Endothelial cell of hepatic sinusoid (primary cell): ENCODE data around the gene TBCD.

ENCODE experiments used
- in situ Hi-C: cut with HindIII; loops from 2 replicates; pipeline ENCODE4 v1.10.0; 2017; ENCODE audit warnings: low sequenced_read_pairs

TBCD gene

DNA sequence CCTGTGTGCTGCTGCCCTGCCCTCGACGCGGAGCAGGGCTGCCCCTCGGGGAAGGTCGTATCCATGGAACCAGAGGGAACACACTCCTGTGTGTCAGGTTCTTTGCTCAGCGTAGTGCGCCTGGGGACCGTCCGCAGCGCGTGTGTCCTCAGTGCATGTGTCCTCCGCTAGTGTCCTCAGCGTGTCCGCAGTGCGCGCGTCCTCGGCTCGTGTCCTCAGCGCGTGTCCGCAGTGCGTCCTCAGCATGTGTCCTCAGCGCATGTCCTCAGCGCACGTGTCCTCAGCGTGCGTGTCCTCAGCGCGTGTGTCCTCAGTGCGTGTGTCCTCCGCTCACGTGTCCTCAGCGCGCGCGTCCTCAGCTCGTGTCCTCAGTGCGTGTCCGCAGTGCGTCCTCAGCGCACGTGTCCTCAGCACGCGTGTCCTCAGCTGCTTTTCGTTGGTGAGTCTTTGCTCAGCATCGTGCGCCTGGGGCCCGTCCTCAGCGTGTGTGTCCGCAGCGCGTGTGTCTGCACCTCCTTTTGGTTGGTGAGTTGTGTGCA lies 147.2 kb downstream of the TBCD start:
- in situ Hi-C loops: no loop called here

DNA sequence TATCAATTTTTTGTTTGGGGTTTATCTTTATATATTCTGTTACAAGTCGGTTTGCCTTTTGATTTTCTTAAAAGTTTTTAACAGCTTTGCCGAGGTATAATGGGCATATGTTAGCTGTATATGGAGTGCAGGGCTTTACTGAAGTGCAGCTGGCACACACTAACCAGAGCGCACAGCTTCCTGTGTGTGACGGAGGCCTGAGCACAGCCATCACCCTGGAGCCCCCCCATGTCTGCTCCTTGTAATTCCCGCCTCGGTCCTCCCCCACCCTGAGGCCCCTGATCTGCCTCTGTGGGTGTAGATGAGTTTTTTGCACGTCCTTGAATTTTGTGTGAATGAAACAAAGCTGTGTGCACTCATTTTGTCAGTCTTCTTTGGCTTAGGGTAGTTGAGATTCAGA lies 148.1 kb downstream of the TBCD start:
- in situ Hi-C loops: no loop called here

DNA sequence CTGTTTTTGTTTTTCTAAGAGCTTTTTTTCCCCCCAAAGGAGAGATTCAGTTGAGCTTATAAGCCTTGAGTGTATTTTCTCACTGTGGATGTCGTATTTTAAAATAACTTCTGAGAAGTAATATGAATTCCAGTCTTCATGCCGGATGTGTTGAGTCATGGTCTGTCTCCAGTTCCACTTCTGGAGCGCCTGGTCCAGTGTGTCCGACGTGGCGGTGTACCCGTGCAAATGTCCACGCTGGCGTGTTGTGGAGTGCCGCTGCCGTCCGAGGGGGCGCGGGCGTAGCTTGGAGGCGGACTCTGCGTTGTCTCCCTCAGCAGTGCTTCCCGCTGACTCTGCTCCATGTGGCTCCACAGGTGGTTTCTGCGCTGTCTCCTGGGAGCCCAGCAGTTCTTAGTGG lies 148.9 kb downstream of the TBCD start:
- in situ Hi-C loops: no loop called here

DNA sequence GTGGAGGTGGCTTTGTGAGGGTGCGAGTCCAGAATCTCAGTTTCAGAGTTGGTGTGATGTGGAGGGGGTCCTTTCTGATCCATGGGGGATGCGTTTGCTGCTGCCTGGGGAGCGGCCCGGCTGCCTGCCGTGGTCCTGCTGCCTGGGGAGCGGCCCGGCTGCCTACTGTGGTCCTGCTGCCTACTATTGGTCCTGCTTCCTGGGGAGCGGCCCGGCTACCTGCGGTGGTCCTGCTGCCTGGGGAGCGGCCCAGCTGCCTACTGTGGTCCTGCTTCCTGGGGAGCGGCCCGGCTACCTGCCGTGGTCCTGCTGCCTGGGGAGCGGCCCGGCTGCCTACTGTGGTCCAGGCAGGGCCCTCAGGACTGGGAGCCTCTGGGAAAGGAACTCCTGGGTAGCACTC lies 149.5 kb downstream of the TBCD start:
- in situ Hi-C loops: no loop called here

DNA sequence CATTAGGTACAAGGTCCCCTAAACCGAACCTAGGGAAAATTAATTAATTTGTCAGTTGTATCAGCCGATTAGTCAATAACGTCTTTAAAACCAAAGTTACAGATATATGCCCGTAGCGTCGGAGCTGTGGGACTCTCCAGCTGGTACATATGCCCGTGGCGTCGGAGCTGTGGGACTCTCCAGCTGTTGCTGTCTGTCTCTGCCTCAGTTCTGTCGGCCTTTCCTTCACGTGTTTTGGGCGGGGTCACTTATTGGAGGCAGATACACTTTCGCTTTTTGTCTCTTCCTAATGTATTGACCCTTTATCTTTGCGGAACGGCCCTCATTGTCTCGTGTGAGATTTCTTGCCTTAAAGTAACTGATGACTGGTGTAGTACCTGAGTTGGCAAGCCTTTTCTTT lies 150.0 kb downstream of the TBCD start:
- in situ Hi-C loops: no loop called here

DNA sequence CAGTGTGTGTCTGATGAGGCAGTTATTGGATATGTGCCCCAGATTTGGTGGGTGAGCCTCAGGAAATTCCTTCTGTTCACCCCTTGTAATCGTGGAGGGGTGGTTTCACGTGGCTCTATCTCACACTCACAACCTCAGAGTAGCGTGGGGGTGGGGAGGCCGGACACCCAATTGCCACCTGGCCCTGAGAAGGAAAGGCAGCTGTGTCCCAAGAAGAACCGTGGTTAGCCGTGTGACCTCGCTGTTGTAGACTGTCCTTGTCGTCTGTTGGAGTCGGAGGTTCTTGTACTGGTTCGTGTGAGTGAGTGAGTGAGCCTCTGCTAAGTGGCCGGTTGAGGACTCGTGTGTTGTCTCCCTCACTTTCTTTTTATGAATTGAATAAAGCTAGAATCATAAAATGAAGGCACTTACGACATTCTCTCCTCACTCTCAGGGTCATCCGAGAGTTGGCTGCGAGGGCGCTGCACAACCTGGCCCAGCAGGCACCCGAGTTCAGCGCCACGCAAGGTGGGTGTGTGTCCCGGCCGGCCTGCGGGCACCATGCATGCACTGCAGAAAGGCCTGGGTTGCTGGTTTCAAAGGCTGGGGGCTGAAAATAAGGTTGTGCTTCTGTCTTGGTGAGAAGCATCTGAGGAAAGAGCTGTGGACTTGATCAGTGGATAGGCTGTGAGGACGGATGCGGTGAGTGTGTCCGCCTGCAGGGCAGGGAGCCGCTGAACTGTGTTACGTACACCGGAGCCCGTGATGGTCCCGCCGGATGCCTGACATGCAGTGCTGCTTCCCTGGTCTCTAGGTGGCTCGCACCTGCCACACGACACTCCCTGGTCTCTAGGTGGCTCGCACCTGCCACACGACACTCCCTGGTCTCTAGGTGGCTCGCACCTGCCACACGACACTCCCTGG lies 151.4 kb downstream of the TBCD start:
- in situ Hi-C loops: no loop called here

DNA sequence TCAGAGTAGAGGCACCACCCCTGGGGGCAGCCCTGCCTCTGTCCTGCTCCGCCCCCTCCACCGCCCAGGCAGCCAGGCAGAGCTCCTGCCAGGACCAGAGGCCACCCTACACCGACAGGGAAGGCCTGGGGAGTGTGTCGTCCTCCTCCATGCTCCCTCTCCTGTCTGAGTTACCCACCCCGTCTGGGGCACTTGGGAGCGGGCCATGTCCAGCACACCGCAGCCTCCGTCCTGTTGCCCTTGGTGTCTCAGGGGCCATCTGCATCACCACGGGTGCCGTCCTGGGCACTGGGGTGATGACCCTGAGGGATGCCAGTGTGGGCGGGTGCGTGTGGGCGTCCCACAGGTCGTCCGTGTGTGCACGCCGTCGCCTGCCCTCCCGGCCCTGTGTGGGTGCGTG lies 153.3 kb downstream of the TBCD start:
- in situ Hi-C loops: no loop called here

DNA sequence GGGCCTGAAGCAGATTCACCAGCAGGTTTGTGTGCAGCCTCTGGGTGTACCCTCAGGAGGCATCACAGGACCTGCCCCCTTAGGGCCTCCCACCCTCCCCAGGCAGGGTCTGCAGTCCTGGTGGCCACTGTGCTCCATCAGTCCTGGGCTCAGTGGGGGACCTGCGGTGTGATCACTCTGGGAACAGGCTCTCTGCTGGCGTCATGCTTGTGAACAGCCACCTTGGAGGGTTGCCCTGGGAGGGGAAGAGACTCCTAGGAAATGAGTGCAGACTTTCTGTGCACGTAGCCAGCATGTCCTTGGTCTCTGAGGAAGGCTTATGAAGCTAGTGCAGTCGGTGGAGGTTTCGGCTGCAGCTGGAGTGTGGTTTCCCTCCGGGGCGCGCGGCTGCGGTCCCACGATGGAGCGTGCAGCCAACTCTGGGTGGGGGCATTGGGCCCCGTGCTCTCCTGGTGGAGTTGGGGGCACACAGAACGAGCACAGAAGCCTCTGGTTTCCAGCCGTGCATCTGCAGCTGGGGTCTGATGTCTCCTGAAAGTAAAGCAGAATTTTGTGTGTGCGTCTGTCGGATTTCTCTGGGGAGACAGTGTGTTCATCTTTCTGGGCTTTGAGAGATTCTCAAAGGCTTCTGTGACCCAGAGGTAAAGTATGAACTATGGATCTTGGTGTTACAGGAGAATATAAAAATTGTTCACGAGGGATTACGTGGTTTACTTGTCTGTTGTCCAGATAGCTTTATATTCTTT lies 156.1 kb downstream of the TBCD start:
- in situ Hi-C loops: no loop called here

DNA sequence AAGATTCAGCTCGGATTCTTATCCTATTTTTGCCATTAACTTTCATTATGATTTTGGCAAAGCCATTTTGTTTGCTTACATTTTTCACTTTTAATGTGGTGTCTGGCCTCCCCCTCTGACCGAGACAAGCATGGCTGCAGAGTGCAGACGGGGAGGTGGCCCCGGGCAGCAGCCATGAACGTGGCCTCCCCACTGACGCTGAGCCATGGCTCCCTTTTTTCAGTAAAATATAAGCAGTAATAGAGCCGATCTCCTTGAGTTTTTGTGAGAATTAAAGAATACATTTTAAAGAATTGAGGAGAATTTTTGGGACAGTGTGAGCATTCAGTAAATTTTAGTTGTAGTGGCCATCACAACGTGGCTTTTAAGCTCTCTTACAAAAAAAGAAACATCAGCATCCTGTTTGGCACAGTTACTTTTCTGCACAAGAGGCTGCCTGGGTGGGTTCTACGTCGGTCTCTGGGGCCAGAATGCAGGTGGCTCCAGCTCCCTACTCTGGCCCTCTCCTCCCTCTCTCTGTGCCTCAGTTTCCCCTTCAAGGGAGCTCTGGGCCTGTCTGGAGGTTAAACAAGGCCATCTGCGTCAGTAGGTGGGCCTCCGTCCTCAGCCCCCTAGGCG lies 156.8 kb downstream of the TBCD start:
- in situ Hi-C loops: no loop called here

DNA sequence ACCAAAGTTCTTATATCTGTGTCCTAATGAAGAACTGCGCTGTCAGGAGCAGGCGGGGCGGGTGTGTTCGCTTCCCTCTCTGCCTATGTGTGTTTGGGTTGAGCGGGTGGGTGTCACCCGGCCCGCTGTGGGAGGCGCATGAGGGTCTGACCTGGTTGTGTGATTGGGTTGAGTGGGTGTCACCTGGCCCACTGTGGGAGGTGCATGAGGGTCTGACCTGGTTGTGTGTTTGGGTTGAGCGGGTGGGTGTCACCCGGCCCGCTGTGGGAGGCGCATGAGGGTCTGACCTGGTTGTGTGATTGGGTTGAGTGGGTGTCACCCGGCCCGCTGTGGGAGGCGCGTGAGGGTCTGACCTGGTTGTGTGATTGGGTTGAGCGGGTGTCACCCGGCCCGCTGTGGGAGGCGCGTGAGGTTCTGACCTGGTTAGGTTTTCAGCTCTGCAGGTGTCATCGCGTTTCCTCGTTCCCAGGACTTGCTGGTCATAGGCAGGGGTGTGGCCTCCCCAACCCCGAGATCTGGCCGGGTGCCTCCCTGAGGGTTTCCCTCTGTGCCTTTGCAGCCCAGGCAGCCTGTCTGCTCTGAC lies 157.5 kb downstream of the TBCD start:
- in situ Hi-C loops: no loop called here

DNA sequence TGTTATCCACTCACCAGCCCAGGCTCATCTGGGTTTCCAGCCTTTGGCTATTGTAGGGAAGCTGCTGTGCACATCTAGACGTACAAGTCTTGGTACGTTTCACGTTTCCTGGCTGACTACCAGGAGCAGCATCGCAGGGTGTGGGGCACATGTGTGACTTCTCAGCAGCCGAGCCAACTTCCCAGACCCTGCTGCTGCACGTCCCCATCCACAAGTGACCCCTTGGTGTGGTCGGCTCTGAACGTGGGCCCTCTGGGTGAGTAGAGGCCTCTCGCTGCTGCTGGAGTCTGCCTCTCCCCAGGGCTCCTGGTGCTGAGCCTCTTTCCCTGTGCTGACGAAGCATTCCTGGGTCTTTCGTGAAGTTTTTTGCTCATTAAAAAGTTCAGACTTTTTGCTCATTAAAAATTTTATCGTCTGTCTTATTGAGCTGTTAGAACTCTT lies 158.2 kb downstream of the TBCD start:
- in situ Hi-C loops: loop anchor here (5.0 kb wide), 1 partner anchor 63 kb away; no protein-coding TSS in a partner anchor

DNA sequence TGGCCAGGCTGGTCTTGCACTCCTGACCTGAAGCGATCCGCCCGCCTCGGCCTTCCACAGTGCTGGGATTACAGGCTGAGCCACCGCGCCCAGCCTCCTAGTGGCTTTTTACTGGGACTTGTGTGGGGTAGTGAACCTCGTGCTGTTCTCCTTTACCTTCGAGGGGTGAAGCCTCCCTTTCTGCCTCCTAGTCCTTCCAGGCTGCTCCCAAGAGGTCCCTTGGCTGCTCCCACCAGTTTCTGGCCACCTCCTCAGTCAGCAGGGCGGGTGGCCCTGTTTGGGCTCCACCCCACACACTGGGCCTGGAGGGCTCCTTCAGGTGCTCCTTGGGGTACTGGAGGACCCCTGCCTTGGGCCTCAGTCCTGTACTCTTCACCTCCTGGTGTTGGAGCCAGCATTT lies 158.9 kb downstream of the TBCD start:
- in situ Hi-C loops: loop anchor here (5.0 kb wide), 1 partner anchor 63 kb away; no protein-coding TSS in a partner anchor

DNA sequence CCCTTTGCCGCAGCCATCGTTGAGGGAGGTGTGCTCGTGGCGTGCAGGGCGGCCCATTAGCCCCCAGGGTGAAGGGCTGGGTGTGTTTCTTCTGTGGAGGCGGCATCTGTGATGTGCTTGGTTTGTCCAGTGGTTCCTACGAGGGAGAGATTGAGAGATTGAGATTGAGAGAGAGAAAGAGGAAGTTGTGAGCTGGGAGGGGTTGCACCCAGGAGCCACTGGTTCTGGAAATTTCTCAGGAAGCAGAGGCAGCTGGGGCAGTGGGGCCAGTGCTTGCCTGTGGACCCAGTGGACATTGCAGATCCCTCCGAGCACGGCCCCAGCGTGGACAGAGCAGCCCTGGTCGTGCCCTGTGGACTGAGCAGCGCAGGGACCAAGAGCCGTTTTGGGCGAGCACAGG lies 160.0 kb downstream of the TBCD start:
- in situ Hi-C loops: loop anchor here (5.0 kb wide), 1 partner anchor 65 kb away; no protein-coding TSS in a partner anchor

DNA sequence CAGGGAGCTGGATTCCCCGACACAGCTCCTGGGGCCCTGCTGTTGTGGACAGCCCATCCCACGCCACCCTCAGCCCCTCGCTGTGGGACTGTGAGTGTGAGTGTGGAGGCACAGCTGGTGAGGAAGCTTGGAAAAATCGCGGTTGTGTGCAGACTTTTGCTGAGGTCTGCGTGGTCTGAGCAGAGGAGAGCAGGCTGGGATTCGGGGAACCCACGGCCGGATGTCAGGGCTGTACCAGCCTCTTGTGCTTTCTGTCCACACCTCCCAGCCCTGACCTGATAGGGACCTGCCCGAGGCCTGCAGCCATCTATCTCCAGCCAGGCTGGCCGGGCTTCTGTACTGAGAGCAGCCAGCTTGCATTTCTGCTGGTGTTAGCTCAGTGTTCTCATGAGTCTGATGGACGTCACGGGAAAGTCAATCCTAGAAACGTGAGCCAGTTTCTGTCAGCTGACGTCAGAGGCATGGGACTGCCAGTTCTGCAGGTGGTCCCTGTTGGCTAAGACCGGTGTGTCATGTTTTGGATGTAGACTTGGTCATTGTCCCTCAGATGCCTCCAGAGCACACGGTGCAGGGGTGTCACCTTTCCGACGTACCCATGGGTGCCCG lies 160.7 kb downstream of the TBCD start:
- in situ Hi-C loops: loop anchor here (5.0 kb wide), 1 partner anchor 65 kb away; no protein-coding TSS in a partner anchor

DNA sequence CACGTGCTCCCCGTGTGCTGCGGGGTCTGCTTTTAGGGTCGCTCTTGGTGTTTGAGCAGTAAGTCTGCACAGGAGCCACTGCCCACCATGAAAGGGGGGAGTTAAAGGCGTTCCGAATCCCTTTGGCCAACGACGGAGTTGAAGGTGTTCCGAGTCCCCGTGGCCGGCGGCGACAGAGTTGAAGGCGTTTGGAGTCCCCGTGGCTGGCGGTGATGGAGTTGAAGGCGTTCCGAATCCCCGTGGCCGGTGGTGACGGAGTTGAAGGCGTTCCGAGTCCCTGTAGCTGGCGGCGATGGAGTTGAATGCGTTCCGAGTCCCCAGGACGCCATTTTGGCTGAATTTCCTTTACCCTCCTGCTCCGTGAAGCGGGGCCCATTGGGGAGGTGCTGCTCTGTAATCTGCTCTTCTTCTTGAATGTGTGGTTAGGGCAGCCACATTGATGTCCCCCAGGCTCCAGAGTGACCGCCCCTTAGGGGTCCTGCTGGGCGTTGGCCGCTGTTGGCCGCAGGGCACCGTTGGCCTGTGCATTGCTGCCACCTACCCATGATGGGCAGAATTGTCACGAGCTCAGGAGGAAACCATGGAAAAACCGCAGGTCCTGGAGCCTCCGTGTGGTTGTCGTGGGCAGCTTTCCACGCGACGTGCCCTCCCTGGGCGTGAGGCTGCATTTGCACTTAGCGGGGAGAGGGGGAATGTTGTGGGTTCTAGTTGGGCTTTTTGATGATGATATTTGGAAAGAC lies 161.6 kb downstream of the TBCD start:
- in situ Hi-C loops: loop anchor here (5.0 kb wide), 1 partner anchor 66 kb away; no protein-coding TSS in a partner anchor

DNA sequence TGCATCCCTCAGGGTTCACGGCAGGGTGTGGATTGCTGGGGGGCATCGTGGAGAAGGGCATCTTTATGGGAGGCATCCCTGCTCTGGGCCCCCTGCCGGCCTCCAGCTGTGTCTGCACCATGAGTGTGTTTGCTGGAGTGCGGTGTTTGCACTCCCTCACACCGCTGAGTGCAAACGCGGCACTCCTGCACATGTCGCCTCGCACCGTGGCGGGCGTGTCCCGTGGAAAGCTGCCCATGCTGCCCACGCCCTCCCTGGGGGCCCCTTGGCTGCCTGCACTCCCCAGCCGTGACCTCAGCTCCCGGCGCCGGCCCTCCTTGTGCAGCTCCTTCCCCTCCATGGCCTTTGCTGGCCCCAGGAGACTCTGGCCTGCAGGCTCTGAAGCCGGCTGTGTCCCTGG lies 162.5 kb downstream of the TBCD start:
- in situ Hi-C loops: loop anchor here (5.0 kb wide), 1 partner anchor 67 kb away; no protein-coding TSS in a partner anchor

DNA sequence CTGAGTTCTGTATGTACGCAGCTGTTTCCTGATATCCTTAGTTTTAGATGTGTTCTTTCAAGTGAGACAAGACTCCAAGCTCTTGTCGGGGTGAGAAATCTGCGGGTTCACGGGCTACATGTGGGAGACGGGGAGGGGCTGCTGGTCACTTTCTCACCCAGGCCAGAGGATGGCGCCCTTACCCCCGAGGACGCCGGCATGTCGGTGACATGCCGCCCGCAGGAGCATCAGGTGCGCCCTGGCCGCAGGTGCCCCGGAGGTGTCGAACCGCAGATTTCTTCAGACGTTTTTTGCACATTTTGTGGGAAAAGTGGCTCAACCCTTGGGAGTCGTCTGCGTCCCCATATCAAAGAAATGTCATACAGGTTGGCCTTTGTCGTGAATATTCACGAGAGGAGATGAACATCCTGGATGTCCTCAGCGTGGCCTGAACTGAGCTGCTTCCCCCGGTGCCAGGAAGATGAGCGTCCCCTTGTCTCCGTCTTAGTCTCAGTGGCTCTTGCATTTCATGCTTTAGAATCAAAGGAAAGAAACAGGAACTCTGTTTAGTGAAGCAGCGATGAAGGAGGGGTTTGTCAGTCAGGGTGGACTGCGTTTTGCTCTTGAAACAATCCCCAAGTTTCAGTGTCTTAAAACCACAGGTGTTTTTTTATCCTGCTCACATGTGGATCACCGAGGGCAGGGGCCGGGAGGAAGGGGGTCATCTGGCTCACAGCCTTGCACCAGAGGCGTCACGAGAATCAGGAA lies 163.3 kb downstream of the TBCD start:
- in situ Hi-C loops: no loop called here

DNA sequence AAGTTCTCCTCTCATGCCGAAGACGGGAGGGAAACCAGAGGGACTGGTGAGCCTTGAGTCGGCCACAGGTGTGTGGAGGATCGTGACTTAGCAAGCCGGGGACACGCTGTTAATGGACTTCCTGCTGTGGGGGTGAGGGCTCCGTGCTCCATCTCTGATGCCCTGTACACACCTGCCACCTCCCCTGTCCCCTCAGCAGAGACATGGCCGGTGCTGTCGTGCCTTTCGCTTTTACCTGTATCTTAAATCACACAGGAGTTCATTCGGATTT lies 163.8 kb downstream of the TBCD start:
- in situ Hi-C loops: no loop called here

DNA sequence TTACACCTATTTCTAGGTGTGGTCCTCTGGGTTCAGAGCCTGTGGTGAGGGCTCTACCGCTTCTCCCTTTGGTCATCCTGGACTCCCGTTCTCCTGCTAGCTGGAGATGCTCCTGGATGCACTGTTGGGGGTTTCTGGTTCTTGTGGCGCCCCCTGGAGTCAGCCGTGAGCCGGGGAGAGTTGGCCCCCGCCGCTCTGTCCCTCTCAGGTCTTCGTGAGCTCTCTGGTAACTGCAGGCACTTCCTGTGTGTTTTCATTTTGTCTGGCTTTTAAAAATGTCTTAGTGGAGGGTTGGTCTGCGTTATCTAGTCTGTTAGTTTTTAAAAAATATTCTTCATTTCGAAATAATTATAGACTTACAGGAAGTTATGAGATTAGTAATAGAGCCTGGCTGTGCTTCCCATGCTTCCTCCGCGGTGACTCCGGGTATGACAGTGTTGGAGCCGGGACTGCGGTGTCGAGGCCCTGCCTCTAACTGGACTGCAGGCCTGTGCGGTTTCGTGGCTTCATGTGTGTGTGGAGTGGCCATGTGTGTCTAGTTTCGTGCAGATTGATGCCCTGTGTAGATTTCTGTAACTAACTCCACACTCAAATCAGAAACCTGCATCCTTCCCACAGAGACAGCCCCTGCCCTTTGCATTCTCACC lies 166.0 kb downstream of the TBCD start:
- in situ Hi-C loops: no loop called here
